GM18867 (cell line): ENCODE data around the gene VTI1A.
"Not testable (repeated sequence)": the region's sequence is repeated elsewhere in the genome, so short reads cannot be mapped to it uniquely, and the experiment has no call there.

Source experiments
- ATAC-seq: cut with Tn5 transposase; IDR thresholded peaks from one replicate; pipeline ENCODE4 v1.9.1; 2021; ENCODE audit warnings: mild to moderate bottlenecking, moderate library complexity; ENCODE audit not compliant: unreplicated experiment

The VTI1A gene

DNA sequence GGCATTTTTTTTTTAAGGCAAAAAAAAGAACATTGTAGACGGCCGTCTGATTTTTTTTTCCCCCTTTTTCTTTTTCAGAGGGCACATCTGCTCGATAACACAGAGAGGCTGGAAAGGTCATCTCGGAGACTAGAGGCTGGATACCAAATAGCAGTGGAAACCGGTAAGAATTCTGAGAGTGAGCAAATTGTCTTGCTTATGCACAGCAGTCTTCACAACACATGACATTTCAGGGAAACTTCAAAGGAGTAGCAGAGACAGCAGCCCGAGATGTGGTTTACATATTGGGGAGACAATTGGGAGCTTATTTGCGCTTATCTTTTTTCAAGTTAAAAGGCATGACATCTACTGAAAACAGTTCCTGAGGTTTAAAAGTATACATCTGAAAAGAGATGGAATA, 91.2 kb downstream of the VTI1A start:
- no peak for ATAC-seq

DNA sequence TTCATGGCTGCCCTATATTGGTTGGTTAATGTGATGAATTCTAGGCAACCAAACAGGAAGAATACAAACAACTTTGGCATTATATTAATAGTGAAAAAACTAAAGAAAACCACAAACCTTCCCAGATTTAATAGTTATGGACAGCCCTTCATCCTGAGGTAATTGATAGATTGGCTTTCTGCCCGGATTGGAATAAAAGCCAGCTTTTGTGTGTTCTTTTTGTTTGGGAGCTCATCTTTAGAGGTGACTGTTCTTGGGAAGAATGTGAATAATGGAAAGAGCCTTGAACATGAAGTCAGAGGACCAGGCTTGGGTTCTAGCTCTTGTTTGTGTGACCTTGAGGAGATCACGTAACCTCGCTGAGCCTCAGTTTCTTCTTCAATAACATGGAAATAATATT, 92.3 kb downstream of the VTI1A start:
- ATAC-seq, result no peak

DNA sequence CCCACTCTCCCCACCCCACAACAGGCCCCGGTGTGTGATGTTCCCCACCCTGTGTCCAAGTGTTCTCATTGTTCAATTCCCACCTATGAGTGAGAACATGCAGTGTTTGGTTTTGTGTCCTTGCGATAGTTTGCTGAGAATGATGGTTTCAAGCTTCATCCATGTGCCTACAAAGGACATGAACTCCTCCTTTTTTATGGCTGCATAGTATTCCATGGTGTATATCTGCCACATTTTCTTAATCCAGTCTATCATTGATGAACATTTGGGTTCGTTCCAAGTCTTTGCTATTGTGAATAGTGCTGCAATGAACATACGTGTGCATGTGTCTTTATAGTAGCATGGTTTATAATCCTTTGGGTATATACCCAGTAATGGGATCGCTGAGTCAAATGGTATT, 95.8 kb downstream of the VTI1A start:
- not testable (repeated sequence) for ATAC-seq

DNA sequence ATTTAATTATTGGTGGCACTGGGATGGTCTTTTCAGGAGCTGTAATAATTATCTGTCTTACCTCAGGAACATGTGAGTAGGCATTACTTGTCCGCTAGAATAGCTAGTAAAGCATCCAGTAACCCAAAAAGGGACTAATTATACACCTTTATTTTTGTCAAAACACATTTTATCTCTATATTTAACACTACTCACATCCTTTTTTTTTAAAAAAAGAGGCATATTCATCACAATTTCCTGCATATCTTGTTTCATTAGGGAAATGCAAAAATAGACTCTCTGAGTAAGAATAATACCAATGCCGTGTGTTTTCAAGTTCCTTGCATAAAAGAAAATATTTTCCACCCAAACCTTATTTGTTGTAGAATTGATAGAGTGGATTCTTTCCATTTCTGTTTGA, 99.5 kb downstream of the VTI1A start:
- ATAC-seq, result no peak

DNA sequence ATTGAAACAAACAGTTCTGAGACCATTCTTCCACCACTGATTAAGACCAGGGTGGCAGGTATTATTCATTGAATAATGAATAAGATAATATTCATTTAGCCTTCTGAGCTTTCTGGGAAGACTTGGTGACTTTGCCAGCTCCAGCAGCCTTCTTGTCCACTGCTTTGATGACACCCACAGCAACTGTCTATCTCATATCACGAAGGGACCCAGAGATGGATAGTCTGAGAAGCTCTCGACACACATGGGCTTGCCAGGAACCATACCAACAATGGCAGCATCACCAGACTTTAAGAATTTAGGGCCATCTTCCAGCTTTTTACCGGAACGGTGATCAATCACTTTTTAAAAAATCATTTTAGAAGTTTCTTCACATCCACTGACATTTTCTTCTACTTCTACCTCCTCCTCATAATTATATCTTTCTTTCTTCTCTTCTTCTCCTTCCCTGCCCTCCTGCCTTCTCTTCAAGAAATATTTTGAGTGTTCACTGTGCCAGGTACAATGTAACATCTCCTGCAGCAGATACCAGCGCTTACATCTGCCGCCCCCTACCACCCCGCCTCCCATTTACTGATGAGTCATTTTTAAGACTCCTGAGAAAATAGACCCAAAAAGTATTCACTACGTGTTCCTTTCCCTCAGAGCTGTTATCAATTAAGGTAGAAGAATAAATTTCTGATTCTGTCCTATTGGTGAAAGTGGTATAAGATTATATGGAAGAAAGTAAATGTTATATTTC, 101.7 kb downstream of the VTI1A start:
- ATAC-seq, result no peak

DNA sequence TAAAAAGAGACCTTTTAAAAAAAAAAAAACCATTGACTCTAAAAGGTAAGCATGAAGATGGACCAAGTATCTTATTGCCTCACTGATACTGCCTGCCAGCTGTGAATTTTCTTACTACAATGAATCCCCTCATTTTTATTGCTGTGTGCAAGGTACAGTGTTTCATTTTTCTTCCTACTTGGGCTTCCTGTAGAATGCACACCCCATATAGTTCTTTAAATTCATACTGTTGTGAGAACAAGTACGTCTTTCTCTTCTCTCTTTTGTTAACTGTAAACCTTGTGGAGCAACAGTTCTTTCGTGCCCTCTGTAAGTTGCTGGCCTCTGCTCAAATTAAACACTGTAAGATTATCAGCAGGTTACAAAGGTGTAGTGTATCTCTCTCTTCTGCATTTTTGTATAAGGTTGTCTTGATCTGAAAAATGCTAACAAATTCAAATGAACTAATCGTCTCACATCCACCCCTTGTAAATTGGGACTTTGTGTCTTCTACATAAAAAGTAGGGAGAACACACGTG, 105.6 kb downstream of the VTI1A start:
- ATAC-seq, result no peak

DNA sequence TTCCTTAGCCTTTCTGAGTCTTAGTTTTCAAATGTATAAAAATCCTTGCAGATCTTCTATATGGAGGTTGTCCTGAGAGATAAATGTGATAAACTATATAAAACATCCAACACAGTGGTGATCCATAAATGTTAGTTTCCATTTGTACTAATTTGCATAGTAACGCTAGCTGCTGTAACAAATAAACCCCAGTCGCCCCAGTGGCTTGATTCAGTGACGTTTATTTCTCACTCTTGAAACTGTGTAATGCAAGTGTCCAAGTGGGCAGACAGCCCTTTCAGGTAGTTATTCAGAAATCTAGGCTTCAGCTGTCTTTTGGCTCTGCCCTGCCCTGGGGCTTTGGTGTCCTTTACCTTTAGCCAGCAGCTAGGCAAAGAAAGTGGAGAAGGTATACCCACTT, 106.3 kb downstream of the VTI1A start:
- no peak for ATAC-seq

DNA sequence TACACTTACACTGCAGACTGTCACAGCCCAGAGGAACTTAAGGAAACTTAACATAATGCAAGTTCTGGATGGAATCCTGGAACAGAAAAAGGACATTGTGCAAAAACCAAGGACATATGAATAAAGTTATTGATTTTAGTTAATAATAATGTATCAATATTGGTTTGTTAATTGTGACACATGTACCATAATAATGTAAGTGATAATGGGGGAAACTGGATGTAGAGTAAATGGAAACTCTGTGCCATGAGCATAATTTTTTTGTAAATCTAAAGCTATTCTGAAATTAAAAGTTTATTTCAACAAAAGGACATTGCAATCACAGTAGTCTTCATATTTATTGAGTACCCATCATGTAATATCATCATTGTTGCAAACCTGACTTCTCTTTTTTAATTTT, 107.2 kb downstream of the VTI1A start:
- no peak for ATAC-seq

DNA sequence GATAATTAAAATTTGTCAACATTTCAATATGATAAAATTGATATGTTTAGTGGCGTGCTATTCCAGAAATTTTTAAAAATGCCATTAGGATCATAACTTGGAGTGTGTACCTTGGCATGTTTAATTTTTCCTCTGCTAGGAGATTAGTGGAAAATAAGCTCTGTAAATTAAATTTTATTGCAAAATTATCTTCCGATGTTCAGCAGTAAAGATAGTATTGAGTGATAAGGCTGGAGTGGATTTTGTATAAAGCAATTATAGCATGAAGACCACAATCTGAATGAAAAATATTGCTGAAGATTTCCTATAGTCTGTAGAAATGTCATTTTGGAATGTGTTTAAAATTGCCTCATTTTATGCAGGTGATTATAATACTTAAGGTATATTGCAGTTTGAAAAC, 110.2 kb downstream of the VTI1A start:
- ATAC-seq, result no peak

DNA sequence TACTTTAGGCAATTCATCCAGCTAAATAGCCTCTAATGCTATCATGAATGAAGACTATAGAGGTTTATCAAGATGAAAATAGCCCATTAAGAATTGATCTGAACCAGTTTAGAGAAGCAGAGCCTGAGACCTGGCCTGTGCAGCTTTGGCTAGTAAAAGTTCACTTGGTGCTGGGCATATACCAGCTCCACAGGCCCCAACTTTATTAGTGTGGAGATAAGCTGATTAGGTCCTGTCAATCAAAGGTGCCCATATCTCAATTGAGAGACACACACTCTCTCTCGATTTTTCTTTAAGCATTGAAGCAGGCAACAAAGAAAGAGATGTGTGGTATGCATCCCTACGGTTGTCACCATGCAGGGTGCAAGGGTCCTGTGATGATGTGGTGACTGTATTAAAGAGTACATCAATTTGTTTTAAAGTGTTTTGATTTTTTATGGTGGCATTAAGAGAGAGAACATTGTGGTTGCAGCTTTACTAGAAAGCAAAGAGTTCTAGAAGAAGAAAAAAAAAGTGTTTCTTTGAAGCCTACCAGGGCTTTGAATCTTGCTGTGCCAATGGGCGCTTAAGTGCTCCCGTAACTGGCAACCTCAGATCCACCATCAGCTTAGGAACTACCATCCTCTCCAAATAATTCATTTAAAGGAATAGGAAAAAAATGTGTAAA, 111.6 kb downstream of the VTI1A start:
- no peak for ATAC-seq

DNA sequence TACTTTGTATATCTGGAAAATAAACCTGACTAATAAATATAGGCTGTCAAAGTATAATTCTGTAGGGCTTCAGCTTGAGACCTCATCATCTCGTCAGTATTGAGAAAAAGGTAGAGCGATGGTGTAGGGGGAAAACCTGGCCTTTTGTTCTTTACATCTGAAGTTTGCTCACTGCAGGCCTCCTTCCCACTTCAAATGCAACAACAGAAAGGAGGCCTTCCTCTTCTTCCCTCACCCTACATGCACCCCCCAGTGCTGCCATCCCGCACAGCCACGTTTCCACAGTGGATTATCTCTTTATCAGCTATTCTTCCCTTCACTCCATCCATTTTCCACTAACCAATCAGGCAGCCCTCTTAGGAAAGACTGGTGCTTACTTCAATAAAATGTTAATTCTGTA, 112.3 kb downstream of the VTI1A start:
- no peak for ATAC-seq

DNA sequence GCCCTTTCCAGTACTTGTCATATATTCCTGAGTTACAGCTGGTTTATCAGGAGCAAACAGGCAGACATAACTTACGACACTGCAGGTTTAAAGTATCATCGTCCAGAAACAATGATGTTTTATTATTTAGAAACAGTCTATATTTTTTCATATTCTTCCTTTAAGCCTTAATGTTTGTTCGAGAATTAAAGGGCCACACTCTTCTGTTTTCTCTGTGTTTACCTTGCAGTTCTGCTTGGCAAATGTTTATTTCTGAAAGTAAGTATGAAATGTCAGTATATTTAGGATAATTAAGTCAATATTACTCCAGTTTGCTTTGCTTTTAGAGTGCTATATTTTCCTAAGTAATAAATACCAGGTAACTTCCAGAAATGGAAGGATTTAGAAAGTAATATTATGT, 115.1 kb downstream of the VTI1A start:
- ATAC-seq, result no peak

DNA sequence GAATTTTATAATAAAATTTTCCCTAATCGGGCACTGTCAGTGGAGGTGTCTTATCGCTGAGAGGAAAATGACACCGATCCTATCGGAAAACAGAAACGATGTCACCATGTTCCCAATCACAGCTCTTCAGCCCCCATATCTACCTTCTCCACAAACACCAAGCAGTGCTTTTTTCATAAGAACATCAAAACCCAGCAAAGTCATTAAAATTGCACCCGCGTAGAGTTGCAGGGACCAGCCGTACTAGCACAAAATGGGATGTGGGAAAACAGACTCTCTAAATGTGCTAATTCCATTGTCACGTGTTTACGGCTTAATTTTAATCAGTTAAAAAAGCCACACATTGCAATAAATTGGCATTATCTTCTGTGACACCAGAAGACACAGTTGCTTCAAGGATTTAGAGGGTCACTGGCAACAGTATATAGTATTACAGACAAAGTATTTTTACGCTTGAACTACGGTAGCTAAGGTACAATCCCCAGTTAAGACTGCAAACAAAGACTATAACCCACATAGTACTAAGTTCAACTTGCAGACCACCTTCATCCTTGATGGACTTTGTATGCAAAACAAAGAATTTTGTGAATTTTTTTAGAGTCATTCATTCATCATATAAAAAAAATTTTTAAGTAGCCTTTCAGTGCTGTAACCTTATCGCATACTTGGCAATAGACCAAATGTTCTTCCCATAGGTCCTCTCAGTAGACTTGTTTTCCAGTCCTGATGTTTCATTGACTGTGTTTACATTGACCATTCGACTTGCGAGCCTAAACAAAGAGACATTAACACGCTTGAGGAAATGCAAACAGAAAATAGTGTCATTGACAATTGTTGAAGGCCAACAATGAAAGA, 116.0 kb downstream of the VTI1A start:
- ATAC-seq, result no peak

DNA sequence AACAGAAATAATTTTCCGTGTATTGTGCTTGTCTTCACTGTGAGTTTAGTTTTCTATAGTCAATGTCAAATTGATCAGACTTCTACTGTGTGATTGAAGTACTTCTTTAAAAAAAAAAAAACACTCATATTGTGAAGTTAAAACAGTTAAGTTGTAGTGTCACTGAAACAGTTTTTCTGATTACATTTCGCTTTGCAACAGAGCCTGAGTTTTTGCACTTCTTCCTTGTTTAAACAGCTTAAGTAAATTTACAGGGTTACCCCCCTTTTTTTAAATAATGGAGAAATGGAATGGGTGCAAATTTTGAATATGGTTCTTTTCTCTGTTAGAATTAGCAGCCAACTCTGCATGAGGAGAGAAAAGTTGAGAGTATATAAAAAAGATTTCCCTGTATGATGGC, 117.3 kb downstream of the VTI1A start:
- ATAC-seq, result no peak

DNA sequence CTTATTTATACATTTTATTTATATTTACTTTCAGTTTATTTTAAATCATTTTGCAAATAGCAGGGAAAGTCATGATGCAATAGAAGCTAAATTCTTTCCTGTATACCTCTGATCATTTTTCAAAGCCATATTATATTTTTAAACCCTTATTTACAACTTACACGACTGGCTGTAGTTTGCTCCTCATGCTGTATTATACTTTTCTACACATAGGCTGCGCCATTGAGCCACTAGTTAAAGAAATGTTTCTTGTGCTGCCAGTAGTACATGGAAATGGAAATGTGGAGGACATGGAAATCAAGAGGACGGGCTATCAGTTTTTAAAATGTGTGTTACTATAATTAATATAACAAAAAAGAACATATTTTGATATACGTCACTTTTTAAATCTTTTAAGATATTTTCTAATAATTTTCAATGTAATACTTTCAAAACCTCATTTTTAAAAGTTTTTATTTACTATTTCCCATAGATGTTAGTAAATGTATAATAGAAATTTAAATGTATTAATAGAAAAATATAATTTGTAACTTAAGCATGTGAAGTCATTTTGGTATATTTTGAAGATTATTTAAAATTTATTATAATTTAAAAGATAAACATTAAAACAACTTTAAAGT, 118.5 kb downstream of the VTI1A start:
- no peak for ATAC-seq

DNA sequence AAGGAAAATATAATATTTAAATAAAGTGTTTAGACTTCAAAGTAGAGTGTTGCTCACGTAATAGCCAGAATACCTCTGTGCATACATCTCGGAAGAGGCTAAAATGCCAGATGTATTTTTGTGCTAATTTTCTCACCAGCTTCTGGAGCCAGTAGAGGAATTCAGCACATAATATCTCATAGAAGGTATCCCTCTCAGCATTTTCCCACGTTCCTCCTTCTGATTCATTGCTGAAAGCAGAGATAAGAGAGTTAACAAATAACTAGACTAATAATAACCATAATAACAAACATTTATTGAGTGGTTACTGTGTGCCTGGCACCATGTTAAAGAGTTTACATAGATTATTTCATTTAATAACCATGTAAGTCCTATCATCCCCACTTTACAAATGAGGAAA, 123.6 kb downstream of the VTI1A start:
- no peak for ATAC-seq

DNA sequence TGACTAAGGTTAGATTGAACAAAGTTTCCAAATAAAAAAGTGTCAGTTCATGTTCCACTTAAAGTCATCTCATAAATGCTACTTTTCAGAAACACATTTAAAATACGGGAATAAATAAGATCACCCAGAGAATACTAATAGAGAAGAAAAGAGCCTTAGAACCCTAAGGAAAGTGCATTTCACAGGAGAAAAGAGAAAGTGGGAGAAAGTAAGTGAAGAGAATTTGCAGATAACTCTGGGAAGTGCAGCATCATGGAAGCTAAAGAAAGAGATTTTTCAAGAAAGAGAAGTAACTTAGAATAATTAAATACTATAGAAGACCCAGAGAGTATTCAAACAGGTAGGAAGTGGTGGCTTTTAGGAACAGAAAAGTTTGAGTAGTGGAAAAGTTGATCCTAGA, 132.6 kb downstream of the VTI1A start:
- no peak for ATAC-seq

DNA sequence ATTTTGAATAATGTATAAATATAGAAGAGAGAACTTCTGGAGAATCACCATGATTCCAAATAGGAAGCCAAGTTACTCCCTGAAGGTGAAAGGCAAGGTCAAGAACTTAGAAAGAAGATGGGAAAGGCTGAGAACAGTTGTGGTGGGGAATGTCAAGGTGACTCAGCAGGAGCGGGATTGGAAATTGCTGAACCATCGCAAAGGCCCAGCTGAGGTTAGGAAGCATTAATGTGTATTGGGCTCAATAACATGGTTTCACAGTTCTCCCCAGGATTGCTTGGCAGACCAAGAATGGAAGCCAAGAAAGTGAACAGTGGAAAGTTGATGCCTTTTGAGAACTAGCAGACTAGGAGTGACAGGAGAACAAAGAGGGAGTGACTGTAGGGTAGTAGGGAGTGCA, 133.3 kb downstream of the VTI1A start:
- ATAC-seq, result no peak

DNA sequence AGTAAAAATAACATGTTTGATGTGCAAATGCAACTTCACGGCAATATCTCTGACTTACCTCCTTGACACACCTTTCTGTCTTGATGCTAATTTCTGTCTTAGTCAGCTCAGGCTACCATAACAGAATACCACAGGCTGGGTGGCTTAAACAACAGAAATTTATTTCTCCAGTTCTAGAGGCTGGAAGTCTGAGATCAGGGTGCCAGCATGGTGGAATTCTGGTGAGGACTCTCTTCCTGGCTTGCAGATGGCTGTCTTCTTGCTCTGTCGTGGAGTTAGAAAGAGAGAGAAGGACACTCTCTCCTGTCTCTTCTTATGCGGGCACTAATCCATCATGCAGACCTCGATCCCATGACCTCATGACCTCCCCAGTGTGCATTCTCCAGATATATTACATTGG, 134.9 kb downstream of the VTI1A start:
- no peak for ATAC-seq

DNA sequence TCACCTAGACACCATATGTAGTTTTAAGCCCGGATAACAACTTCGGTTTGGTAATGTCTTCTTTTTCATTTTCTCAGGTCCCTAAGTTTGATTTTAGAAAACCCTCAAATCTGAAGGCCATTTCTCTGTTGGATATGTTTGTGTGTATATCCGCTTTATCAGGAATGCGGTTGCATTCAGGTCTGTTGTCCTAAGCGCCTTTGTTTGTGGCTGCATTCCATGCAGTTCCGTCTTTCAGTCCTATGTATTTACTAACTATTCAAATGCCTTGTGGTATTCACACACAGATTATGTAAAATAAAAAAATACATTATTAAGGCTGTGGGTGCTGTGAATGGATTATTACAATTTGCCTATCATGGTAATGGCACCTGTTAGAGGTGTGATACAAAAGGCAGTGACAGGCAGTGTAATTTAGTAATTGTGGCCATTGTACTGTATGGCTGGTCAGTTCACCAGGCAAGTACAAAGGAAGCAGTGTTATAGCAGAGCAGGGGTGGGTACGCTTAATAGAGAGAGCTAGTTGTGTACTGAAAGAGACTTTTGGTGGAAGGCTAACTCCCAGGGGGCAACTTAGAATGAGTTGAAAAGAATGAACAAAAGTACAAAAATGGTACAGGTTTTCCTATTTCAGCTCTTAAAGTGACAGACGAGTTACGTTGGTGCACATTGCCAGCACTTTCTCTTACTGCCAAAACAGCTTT, 136.4 kb downstream of the VTI1A start:
- no peak for ATAC-seq

DNA sequence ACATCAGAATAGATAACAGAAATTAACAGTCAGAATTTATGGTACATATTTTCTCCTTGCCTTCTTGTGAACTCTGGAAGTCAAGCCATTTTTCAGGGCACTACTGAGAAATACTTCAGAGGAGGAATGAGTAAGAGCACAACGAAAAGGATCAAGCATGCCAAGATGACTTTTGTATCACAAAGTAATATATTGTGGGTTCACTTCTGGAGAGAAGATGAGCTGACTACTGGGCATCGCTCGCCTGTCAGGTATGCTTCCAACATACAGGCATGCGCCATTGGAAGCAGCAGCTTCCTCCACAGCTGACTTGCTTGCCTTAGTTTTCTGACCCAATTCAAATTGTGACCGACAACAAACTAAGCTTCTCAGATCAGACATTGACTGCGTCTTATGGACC, 137.3 kb downstream of the VTI1A start:
- ATAC-seq, result no peak
